Natural killer cell (primary cell): ENCODE results near the gene GJA5. TPM values are rescaled to one million over a fixed set of nuclear protein-coding genes. Genes with fewer than 3 reads are reported as not detected.
"Not testable (repeated sequence)": the region's sequence is repeated elsewhere in the genome, so short reads cannot be mapped to it uniquely, and the experiment has no call there.

Experiments used
- ATAC-seq, 3 donors: fragments of 150-1000 bp in 2 of 3; fragments of 200-7000 bp in 1 of 3; cut with Tn5 transposase; 1 replicate in 1 of 3; 2 replicates in 2 of 3; pipeline ENCODE4 v1.10.0; 2021; ENCODE audit warnings: mild to moderate bottlenecking in 2 of 3, moderate library complexity in 2 of 3
- DNase-seq, 2 donors: peaks; one replicate each; pipeline versions ENCODE4 v3.0.0 to v3.0.0-alpha.2; 2013 to 2021; ENCODE audit warnings: mixed read lengths in 1 of 2
- H3K27ac ChIP-seq: one replicate; pipeline ENCODE4 v1.5.1; 2013; ENCODE audit warnings: mild to moderate bottlenecking, low read length
- H3K27me3 ChIP-seq: one replicate; pipeline ENCODE4 v1.6.1; 2013; ENCODE audit warnings: low read length; ENCODE audit not compliant: control insufficient read depth, insufficient read depth
- H3K36me3 ChIP-seq: one replicate; pipeline ENCODE4 v1.6.1; 2013; ENCODE audit warnings: low read length; ENCODE audit not compliant: control insufficient read depth, insufficient read depth
- H3K4me1 ChIP-seq: one replicate; pipeline ENCODE4 v1.6.1; 2013; ENCODE audit warnings: low read length; ENCODE audit not compliant: control insufficient read depth, insufficient read depth
- H3K4me3 ChIP-seq: one replicate; pipeline ENCODE4 v1.5.1; 2013; ENCODE audit warnings: low read length
- H3K9me3 ChIP-seq: one replicate; pipeline ENCODE4 v1.6.1; 2013; ENCODE audit warnings: low read length; ENCODE audit not compliant: control insufficient read depth, insufficient read depth
- H3K27ac Mint-ChIP-seq, 2 donors: one replicate each; pipeline ENCODE4 v1.8.0; 2022; ENCODE audit warnings: mild to moderate bottlenecking in 2 of 2, mixed read lengths in 2 of 2, moderate library complexity in 1 of 2
- H3K27me3 Mint-ChIP-seq, 2 donors: one replicate each; pipeline ENCODE4 v1.8.0; 2022; ENCODE audit warnings: low read depth in 2 of 2, mixed read lengths in 2 of 2
- H3K36me3 Mint-ChIP-seq: one replicate; pipeline ENCODE4 v1.8.0; 2022; ENCODE audit warnings: mixed read lengths
- H3K4me1 Mint-ChIP-seq, 2 donors: one replicate each; pipeline ENCODE4 v1.8.0; 2022; ENCODE audit warnings: mixed read lengths in 2 of 2
- H3K4me3 Mint-ChIP-seq: one replicate; pipeline ENCODE4 v1.8.0; 2022; ENCODE audit warnings: mild to moderate bottlenecking, moderate library complexity, mixed read lengths
- H3K9me3 Mint-ChIP-seq, 2 donors: one replicate each; pipeline ENCODE4 v1.8.0; 2022; ENCODE audit warnings: mixed read lengths in 2 of 2
- WGBS: methylation state at CpG from one replicate; pipeline ENCODE4 v1.1.7; 2013; ENCODE audit warnings: missing lambda C conversion rate; ENCODE audit not compliant: insufficient coverage; 5-methylcytosine and 5-hydroxymethylcytosine counted together
- intact Hi-C: fragments of 100-400 bp; cut with micrococcal nuclease; formaldehyde crosslinking; loops from one replicate; pipeline ENCODE4 v1.14.2; 2022
- total RNA-seq, 4 donors: library from RNA; stranded (reverse); fragments of 120-200 nt in 1 of 4; gene quantifications; one replicate each; pipeline versions ENCODE4 v1.2.3 to v1.2.4, GENCODE V29; 2013 to 2022
- TF ChIP-seq, protein P1 (sequence below): fragments of 200-600 bp; IDR thresholded peaks from one replicate; pipeline ENCODE4 v1.8.0; 2022; ENCODE audit warnings: antibody characterized with exemption

Gene GJA5
- total RNA-seq, 3 donors from 2014 or later (not counting 1 experiment from before 2014, with no cell fraction given): not detected

DNA sequence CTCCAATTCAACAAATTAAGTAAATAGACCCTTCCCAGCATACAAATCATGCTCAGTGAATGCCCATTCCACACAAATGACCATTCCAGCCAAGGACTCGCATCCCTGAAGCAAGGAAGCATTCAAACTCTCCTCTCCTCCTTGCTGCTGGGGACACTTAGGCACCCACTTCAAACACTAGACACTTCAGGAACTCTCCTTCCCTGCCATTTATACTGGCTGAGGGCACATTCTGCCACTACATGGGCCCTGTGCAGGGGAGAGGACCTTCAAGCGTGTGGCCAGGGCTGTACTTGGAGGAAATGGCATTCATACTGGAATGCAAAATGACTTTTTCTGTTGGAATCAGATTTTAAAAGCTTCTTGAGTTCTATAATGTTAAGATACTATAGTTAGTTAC is 22.3 kb downstream of the GJA5 start:
- H3K27ac ChIP-seq: no peak overlapping the region
- H3K36me3 ChIP-seq: no peaks in the 10 kb centered on the region
- H3K4me1 Mint-ChIP-seq: peaks cover 17 to 19% of the 10 kb centered on the region in 2 donors
- H3K27ac Mint-ChIP-seq: no peak overlapping the region
- 87% methylated on average over 2 of the region's 2 CpGs for WGBS
- intact Hi-C loops: no loop called here
- no peaks in the 10 kb centered on the region for H3K9me3 Mint-ChIP-seq
- H3K36me3 Mint-ChIP-seq: no peaks in the 10 kb centered on the region
- H3K27me3 ChIP-seq: no peaks in the 10 kb centered on the region
- ATAC-seq (no peak), DNase-seq (no peak)
- TF ChIP-seq, protein P1, sequence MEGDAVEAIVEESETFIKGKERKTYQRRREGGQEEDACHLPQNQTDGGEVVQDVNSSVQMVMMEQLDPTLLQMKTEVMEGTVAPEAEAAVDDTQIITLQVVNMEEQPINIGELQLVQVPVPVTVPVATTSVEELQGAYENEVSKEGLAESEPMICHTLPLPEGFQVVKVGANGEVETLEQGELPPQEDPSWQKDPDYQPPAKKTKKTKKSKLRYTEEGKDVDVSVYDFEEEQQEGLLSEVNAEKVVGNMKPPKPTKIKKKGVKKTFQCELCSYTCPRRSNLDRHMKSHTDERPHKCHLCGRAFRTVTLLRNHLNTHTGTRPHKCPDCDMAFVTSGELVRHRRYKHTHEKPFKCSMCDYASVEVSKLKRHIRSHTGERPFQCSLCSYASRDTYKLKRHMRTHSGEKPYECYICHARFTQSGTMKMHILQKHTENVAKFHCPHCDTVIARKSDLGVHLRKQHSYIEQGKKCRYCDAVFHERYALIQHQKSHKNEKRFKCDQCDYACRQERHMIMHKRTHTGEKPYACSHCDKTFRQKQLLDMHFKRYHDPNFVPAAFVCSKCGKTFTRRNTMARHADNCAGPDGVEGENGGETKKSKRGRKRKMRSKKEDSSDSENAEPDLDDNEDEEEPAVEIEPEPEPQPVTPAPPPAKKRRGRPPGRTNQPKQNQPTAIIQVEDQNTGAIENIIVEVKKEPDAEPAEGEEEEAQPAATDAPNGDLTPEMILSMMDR: no peak
- H3K4me3 Mint-ChIP-seq: no peak overlapping the region
- H3K4me1 ChIP-seq: no peaks in the 10 kb centered on the region
- no peaks in the 10 kb centered on the region for H3K9me3 ChIP-seq
- peaks cover 7 to 11% of the 10 kb centered on the region in 2 donors for H3K27me3 Mint-ChIP-seq
- no peak overlapping the region for H3K4me3 ChIP-seq

DNA sequence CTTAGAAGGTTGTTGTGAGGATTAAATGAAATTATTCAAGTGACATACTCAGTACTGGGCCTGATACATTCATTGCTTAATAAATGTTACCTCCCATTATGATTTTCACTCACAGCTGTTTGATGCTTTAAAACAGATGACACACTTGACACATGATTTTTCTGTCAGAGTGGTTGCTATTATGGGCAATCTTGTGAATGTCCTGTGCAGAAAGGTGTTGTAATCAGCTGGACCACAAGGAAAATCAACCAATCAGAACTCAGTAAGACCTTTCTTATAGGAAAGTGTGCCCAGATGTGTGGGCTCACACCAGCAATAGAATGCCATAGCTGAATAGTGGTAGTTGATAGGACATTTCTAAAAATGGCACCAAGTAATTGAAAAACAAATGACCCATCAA is 23.5 kb downstream of the GJA5 start:
- Mint-ChIP-seq H3K9me3 (no peaks in the 10 kb centered on the region), H3K4me3 (no peak overlapping the region), H3K4me1 (peaks cover 17 to 19% of the 10 kb centered on the region in 2 donors), H3K27me3 (peaks cover 17 to 18% of the 10 kb centered on the region in 2 donors), H3K36me3 (no peaks in the 10 kb centered on the region), H3K27ac (no peak overlapping the region)
- Histone ChIP-seq H3K9me3 (no peaks in the 10 kb centered on the region), H3K27me3 (no peaks in the 10 kb centered on the region), H3K4me3 (no peak overlapping the region), H3K4me1 (no peaks in the 10 kb centered on the region), H3K36me3 (no peaks in the 10 kb centered on the region), H3K27ac (no peak overlapping the region)
- intact Hi-C loops: no loop called here
- TF ChIP-seq, protein P1: no peak
- ATAC-seq: peak in 2 of 3 donors; percentile 71 to 84
- DNase-seq: no peak

DNA sequence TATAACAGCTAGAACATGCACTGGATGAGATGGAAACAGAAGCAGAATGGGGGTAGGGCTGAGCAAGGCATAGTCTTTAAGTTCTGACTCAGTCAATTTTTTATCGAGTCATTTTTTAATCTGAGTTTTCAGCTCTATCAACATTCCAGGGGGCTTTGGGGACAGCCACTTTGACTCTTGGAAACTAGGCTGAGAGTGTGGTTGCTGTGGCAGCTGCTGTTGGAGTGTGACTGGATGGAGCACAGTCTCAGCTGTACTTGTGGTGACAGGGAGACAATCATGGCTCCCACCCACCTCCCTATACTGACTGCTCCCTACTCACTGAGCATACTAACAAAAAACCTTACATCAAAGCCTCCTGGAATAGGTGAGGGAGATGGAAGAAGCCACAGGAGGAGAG is 25.0 kb downstream of the GJA5 start:
- Mint-ChIP-seq H3K4me1 (peaks cover 17 to 19% of the 10 kb centered on the region in 2 donors), H3K27me3 (peaks cover 30 to 32% of the 10 kb centered on the region in 2 donors), H3K9me3 (no peaks in the 10 kb centered on the region), H3K27ac (no peak overlapping the region), H3K36me3 (no peaks in the 10 kb centered on the region), H3K4me3 (no peak overlapping the region)
- TF ChIP-seq, protein P1: no peak
- intact Hi-C loops: no loop called here
- H3K4me3 ChIP-seq: no peak overlapping the region
- no peaks in the 10 kb centered on the region for H3K27me3 ChIP-seq
- WGBS: 100% methylated on average over 1 of the region's 1 CpG
- no peak for ATAC-seq
- H3K4me1 ChIP-seq: no peaks in the 10 kb centered on the region
- no peaks in the 10 kb centered on the region for H3K9me3 ChIP-seq
- DNase-seq: no peak
- H3K36me3 ChIP-seq: no peaks in the 10 kb centered on the region
- H3K27ac ChIP-seq: no peak overlapping the region

DNA sequence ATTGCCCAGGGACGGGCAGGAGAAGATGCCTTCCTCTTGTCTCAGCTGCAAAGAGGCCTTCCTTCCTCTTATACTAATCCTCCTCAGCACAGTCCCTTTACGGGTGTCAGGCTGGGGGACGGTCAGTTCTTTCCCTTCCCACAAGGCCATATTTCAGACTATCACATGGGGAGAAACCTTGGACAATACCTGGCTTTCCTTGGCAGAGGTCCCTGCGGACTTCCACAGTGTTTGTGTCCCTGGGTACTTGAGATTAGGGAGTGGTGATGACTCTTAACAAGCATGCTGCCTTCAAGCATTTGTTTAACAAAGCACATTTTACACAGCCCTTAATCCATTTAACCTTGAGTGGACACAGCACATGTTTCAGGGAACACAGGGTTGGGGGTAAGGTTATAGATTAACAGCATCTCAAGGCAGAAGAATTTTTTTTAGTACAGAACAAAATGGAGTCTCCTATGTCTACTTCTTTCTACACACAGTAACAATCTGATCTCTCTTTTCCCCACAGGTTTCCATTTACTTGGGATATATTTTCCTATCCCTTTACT is 26.0 kb downstream of the GJA5 start:
- H3K27ac Mint-ChIP-seq, H3K36me3 Mint-ChIP-seq, H3K36me3 ChIP-seq, DNase-seq, H3K9me3 Mint-ChIP-seq, H3K4me3 ChIP-seq, H3K27ac ChIP-seq, H3K9me3 ChIP-seq, H3K4me1 ChIP-seq, ATAC-seq, H3K27me3 ChIP-seq, H3K4me3 Mint-ChIP-seq, intact Hi-C loops: not testable (repeated sequence)
- Mint-ChIP-seq H3K27me3 (peaks cover 33 to 40% of the 10 kb centered on the region in 2 donors), H3K4me1 (peaks cover 17 to 19% of the 10 kb centered on the region in 2 donors)
- WGBS: 89% methylated on average over 3 of the region's 4 CpGs
